ENCODE data around the gene TMED10.

- TF ChIP-seq REST (IDR thresholded peaks at IDR 0.05; ENCODE audit: low read depth) (no peak), EP300 (IDR thresholded peaks at IDR 0.05; ENCODE audit: borderline replicate concordance) (no peak), RAD21 (IDR thresholded peaks at IDR 0.05; ENCODE audit: low read depth) (no peak), CREB1 (IDR thresholded peaks at IDR 0.05; ENCODE audit: low read depth) (no peak), CEBPB (IDR thresholded peaks at IDR 0.05) (no peak), MAX (IDR thresholded peaks at IDR 0.05) (no peak)
Observed at GRCh38 chr14:75101491-75101890, 74.9 kb downstream of the TMED10 start.
